ENCODE results near the gene TMEM154.

TMEM154 gene

DNA sequence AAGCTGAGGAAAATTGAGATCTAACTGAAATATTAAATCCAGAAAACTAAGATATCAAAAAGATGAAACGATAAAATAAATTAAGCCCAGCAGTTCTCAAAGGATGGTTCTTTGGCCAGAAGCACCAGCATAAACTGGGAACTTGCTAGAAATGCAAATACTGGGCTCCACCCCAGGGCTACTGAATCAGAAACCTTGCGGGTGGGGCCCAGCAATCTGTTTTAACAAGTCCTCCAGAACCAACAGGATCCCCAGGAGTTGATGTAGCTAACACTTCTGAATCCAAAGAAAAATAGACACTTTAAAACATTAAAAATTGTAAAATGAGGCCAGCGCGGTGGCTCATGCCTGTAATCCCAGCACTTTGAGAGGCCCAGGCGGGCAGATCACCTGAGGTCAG lies 14.1 kb upstream of the TMEM154 start:
- DNase-seq = no peak

DNA sequence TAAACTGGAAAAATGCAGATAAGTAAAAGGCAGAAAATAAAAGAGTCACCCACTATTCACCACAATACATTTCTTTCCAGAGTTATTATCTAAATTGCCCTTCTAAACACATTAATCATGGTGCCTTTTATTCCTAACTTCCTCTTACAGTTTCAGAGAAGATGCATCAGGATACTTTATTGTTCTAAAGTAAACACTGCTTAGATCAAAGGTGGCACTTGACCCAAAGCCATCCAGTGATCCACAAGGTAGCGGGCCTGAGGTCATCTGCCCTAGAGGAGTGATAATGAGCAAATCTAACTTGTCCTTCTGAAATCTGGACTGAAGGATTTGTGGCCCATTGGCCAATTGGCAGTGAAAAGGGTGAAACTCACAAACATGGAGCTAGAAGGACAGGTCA lies 12.0 kb upstream of the TMEM154 start:
- DNase-seq = no peak

DNA sequence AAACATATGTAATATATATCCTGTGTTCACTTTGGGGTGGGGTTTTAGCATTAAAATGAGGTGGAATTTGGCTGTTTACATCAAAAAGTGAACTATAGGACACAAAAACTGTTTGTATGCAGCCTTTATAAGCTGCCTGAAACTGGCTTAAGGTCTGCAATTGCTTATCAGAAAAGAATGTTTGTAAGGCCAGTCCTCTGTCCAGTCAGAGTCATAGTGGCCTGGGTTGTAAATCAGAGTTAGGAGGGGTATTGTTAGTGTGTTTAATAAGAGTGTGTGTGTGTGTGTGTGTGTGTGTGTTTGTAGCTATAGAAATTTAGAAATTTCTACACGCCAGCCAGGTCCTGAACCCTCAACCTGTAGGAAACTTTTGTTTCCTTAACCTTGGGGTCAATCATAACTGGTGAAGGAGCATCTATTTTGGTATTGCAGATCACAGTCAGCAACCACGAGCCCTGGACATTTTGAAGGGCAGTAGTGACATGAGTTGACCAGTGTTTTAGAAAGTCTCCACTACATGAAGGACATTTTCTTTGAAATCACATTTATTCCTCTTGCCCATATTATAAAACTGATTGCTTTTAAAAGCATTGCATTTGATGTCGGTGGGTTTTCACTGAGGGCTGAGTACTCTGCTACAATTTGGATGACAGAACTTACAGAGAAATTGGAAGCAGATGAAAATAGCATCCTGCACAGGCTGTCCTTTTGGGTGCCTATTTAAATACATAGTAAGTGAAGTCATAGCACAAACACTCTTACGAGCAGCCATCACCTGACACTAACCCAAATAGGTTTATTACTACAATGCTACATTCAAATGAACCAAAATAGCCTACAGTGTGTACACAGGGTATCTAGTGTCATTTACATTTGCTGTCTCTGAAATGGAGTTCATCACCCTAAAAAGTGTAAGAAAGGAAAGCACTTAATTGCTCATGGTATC lies 11.2 kb upstream of the TMEM154 start:
- no peak for DNase-seq

DNA sequence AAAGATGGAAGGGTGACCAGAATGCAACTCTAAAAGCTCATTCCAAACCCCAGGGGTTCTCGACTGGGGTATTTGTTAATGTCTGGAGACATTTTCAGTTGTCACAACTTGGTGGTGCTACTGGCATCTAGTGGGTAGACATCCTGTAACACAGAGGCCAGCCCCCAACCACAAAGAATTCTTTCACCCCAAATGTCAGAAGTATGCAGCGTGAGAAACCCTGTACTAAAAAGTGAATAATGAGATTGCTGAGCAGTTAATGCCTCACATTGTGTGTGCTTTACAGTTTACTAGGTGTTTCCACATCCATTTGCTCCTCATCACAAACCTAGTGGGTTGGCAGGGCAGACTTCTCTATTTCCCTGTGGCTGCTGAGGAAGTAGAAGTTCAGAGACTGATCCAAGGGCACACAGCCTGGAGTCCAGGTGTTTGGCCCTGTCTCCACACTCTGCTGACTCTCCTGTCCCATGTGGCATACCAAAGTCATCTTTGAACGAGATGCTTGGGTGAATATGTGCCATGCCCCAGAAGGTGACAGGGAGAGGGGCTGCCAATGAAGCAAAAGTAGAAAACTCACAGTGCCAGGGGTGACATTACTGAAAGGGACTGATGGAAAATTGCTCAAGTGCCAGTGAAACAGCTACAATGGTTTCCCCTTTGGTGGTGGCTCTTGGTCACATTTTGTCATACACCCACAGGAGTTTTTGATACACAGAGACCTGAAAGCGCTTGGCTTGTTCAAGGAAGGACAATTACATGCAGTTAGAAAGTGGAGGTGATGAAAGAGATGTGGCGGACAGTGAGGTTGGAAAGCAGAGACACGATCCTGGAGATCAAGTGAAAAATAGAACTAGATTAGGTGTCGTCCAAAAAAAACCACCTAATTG lies 10.1 kb upstream of the TMEM154 start:
- DNase-seq = peak; percentile 7 to 18

DNA sequence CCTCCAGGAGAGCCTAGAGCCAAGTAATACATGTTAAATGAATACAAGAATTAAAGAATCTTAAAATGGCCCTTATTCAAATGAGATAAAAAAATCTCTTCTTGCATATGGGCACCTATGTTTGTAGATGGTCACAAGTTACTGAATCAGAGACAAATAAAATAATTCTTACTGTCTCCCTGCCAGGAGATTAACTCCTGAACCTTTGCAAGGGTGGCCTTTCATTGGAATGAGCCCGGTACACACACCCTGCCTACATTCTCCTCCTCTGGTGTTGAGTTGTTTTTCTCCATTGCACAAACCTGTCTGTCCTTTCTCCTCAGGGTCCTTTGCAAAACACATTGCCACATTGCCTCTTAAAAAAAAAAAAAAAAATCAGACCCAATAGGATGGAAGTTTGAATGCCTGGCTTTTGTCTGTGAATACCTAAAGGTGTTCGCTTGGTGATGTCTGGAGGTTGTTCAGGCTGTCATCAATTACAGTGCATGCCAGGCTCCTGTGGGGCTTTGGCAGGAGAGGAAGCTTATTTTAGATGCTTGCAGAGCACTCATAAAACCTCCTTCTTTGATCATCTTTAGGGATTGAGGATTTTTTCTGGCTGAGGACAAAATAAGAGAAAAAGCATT lies 8.3 kb upstream of the TMEM154 start:
- DNase-seq = no peak

DNA sequence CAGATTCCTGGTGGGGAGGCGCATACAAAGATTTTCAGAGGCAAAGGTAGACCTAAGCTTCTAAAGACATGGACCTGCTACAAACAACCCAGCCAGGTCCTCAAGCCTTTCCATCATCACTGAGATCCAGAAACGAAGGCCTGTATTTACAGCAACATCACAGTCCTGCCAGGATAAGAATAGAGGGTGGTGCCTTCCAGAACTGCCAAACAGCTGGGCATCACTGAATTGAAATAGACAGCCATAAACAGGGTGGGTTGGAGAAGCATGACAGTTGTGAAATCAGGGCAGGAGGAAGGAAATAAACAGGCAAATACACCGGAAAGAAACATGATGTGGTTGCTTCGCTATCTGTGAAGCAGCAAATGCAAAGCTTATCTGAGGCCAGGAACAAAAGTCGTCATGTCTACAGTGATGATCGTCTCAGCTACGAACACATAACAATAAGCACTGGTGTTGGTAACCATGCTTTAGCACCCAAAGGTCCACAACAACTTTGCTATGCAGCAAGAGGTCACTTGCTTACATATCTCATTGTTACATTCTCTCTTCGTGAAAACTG lies 6.7 kb upstream of the TMEM154 start:
- DNase-seq = no peak

DNA sequence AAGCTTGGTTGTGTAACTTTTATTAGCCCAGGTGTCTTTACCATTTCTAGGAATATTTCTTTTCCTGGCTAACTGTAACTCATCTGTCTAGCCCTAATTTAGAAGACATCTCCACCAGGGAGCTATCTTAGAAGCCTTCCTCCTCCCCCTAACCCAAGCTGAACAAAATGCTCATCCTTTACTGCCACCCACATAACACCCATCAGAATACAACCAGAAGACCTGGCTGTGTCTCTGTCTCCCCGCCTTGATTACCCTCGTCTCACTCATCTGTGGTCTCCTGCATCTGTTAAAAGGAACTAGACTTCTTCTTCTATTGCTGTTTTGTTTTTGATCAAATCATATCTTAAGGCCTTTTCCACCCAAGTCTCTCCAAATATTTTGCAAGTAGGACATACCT lies 4.8 kb upstream of the TMEM154 start:
- no peak for DNase-seq

DNA sequence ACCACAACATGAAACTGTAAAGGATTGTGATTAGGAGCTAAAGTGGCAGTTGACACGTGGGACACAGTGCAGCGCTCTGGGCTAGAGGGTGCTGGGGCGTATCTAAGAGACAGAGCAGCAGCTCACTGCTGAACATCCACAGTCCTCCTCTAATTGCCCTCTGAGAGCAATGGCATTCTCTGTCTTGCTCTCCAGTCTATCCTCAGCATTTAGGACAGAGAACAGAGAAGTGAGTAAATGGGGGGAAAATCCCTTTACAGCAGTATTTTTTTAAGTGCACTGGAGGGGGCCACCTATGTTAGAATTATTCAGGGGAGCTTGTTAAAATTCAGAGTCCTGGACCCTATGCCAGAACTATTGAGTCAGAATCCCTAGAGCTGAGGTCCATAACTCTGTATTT lies 4.2 kb upstream of the TMEM154 start:
- no peak for DNase-seq

DNA sequence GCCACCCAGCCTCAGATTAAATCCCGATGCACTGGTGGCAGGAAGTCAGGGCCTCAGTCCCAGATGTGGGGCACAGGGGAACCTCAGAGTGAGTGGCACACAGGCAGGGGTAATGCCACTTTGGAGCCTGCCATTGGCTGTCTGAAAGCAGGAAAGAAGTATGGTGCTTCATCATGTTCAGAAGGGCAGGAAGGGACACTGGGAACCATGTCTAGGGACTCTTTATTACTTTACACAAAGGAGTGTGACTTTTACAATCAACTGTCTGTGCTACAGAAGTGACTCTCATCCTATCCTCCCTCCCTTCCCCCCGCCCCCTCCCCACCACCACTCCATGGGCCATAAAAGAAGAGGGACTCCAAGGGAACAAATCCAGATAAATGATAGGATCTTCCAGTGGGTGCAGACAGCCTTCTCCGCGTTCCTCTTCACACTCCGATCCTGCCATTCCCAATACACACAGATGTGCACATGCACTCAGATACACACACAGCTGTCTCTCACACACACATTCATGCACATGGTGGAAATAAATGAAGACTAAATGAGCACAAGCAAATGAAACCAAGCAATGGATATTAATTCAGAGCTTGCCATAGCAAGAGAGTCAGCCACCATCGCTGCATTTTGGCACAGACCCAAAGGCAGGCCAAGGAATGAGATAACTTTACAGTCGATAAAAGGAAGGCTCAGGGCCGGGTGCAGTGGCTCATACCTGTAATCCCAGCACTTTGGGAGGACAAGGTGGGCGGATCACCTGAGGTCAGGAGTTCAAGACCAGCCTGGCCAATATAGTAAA lies 2.5 kb upstream of the TMEM154 start:
- no peak for DNase-seq

DNA sequence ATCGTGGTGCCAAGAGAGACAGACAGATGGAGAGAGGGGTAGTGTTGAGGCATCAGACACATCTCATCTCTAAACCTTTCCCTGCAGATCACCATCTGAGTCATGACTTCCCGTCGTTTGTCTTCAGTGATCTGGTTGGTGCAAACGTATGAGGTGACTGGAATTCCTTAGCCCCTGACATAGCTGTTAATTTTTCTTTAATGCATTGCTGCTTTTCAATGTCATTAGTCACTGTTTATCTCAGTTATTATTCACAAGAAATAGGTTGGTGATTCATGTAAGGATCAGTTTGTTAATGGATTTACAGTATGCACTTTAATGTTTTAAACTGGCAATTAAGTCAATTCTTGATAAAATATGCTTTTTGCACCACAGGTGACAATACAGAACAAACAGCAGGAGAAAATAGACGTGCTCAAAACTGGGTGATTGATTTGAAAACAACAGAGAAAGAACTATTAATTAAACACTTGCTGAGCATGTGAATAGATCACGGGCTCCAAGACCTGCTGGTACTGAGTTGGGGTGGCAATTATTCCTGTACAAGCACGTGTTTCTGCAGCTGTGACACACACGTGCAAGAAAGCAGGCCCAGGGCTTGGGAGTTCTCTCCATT lies 1.3 kb upstream of the TMEM154 start:
- DNase-seq = no peak

DNA sequence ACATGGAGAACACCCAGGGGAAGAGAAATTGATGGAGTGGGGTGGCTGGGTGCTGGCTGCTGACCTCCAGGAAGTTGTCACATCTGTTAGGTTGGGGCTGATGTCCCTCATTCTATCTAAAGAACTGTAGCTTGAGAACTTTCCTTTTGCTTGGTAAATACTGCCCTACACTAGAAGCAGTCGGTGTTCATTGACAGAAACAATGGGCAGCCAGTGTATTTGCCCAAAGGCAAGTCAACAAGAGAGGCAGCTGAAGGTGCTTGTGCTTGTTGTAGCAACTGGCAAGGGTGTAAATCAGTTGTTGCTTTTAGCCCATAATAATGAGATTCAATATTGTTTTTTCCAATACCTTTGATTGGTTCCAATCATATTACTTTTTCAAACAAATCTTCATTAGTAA lies 956 bp downstream of the TMEM154 start:
- DNase-seq = no peak

DNA sequence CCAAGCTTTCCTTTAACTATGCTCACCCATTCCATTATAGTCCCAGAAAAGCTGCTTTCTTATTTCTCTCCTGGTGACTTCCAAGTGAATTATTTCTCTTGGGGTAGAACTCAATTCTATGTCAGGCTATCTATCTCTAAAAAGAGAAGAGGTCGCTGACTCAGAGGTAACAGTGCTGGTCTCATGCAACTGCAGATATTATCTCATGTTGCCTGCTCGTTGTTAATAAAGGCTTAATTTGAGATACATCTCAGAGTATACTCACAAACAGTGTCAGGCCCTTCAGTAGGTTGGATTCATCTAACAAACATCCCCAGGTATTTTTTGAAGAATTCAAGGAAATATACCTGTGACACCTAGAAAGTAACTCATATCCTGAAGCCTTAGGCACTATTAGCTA lies 2.7 kb downstream of the TMEM154 start:
- no peak for DNase-seq

DNA sequence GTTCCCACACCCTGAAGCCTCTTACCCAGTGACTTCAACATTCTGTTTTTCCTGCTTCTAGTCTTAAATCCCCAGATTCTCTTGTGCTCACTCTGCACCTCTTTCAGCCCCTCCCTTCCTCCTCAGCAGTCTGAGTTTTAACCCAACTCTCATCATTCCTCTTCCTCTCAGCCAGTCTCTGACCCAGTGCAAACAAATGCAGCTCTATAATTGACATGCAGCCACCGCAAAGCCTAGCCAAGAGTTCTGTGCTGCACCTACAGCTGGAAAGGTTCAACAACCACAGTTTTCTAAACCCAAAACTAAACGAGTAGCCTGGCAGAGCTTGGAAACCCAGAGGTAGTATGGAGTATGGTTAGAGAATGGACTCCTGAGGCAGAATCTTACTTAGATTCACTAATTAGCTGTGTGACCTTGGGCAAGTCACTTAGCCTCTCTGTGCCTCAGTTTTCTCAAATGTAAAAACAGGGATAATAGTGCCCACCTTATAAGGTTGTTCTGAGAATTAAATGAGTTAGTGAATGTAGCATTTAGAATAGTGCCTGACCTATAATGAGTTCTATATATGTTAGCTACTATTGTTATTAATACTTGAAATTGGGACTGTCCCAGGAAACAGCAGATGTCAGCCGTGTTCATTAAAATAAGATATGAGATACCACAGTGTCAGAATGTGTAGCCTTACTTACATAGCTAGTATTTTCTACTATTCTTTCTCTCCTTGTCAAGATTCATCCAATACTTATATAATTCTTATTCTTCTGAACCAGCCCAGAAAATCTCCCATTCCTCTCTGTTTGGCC lies 3.5 kb downstream of the TMEM154 start:
- DNase-seq = no peak

DNA sequence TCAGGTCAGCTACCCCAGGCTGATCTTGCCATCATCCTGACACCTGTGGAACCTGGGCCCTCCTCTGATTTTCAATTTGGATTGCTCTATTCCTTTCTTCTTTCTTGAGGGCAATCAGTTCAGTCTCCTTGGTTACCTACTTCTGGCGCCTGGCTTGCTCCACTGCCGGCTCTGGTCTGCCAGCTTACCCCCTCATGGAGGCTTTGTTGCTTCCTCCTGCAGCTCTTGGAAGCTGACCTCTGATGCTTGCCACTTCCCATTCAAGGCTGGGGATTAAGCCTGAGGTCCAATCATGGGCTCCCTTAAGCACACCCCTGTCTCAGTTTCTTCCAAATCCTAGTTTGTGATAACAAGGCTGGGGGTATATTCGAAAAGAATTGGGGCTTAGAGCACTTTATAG lies 5.4 kb downstream of the TMEM154 start:
- DNase-seq = no peak

DNA sequence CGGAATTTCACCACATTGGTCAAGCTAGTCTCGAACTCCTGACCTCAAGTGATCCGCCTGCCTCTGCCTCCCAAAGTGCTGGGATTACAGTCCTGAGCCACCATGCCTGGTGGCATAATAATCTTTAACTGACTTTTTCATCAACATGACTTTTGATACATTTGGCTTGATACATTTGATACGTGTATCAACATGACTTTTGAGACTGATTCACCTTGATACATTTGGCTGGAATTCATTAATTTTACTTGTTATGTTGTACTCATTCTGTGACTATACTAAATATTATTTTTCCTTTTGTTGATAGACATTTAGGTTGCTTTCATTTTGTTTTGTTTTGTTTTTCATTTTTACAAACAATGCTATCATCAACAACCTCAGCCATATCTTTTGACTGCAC lies 6.3 kb downstream of the TMEM154 start:
- DNase-seq = no peak

DNA sequence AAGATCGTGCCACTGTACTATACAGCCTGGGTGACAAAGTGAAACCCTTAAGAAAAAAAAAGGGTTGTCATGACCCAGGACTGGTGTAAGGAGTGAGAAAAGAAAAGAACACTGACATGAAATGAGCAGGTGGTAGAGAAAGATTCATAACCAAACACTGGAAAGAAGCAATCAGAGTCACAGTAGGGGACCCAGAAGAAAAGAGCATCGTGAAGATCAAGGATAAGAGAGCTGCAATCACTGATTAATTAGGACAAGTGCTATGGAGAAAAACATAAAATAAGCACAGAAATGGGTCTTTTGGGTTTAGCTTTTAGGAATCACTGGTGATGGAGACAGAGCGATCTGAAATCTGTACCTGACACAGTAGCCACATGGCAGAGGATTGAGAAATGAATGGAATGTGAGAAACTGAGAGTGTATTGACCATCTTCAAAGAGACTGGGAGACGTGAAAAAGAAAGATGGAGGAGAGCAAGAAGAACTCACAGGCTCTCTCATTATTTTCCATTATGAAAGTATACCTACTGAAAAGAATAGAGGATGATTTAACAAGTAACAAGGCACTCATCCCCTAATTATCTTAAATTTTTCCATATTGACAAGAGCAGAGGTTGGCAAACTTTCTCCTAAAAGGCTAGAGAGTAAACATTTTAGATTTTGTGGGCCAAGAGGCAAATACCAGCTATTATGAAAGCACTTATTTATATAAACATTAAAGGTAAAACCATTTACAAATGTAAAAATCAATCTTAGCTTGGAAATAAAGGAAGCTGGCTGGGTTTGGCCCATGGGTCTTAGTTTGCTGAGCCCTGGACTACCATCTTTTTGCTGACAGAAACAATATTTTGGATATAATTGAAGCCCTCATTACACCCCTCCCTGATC lies 7.3 kb downstream of the TMEM154 start:
- no peak for DNase-seq

DNA sequence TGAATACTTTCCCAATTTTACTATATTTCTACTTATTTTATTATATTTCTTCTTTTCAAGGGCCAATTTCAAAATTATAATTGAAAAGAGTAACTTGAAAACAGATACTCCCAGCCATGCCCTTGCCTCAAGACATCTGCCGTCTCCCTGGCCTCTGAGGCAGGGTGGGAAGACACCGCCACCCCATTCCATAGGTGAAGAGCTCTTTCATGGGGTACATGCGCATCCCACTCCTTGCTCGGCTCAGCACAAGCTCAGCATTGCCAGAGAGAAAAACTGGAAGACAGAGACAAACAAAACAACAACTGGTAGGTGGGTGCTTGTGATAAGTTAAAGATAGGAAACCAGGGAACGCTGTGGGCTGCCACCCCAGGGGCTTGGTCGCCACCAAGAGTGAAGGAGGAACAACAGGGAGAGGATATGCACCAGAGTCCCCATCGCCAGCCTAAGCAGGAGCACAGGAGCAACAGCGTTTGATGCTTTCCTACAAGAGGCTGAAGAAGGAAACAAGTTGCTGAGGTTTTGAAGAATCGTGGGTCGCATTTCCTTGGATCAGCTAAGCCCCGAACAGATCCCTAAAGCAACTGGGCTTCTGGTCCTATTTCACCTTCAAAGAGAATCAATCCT lies 11.3 kb downstream of the TMEM154 start:
- DNase-seq = no peak

DNA sequence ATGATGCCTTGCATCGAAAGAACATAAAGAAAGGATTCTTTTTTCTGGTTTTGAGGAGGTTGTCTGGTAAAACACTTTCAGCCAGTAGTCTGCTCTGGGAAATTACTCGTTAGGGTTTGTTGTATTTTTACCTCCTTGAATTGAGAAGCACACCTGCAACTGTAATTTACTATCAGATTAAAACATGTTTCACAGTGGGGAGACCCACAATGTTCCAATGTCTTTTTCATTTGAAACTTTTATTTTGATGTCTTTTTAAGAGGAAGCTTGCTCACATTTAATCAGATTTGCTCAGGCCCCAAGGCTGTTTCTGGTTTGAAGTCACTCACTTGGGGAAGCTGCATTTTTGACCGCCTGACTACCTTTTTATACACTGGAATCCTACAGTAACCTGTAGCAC lies 12.0 kb downstream of the TMEM154 start:
- no peak for DNase-seq

DNA sequence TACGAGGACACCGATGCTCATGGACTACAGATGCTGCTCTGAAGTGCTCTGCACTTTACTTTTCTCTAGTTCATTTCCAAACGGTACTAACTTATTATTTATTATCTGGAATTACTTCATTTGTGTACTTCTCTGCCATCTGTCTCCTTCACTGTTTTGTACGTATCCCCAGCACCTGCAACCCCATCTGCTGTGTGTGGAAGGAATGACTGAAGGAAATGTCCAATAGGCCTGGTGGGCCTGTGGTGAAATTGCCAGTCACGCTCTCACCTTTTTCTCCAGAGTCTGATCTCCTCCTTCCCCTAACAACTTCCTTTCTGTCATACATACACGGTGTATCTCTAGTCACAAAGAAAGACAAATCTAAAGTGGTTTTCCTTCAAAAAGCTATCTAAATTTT lies 12.9 kb downstream of the TMEM154 start:
- DNase-seq = no peak

Measured in inflammatory macrophage (primary cell).